Measurements from ENCODE around the gene DOCK1.

DOCK1 gene

GRCh38 chr10:127252818-127253217 is 347.6 kb downstream of the DOCK1 start:
- Histone ChIP-seq H3K9me3 (no peaks in the 10 kb centered on the region), H3K4me1 (no peaks in the 10 kb centered on the region), H3K36me3 (replicated peaks) (no peaks in the 10 kb centered on the region; the same call in 1 of the 2 replicates), H3K4me3 (no peak overlapping the region), H3K27me3 (ENCODE audit: low read depth) (no peaks in the 10 kb centered on the region)
- in situ Hi-C loops (cut with MboI; ENCODE audit: low sequenced_read_pairs) = no loop called here
- DNase-seq (ENCODE audit: low spot score in 2 of 2) = no peak

DNA sequence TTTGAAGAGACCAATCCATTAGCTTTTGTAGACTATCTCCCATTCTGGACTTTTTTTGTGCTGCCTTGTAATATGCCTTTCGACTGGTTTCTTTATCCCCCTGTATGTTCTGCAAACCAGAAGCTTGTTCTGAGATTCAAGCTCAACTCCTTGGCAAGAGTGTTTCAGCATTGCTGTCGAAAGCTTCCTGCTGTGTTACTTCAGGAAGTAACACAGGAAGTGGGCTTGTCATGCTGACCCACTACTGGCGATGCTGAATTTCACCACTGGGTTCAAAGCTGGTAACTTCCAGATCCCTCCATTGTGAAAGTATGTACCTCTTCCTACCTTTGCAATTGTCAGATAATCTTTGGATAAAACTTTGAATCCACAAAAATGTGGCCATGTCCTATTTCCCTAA is 349.0 kb downstream of the DOCK1 start:
- no peaks in the 10 kb centered on the region for H3K9me3 ChIP-seq
- in situ Hi-C loops (cut with MboI; ENCODE audit: low sequenced_read_pairs) = no loop called here
- no peak for DNase-seq (ENCODE audit: low spot score in 2 of 2)
- H3K36me3 ChIP-seq (replicated peaks) = no peaks in the 10 kb centered on the region
- H3K4me1 ChIP-seq = no peaks in the 10 kb centered on the region
- H3K27me3 ChIP-seq (ENCODE audit: low read depth) = no peaks in the 10 kb centered on the region
- H3K4me3 ChIP-seq = no peak overlapping the region

- Histone ChIP-seq H3K27me3 (ENCODE audit: low read depth) (no peaks in the 10 kb centered on the region), H3K4me3 (no peak overlapping the region), H3K36me3 (replicated peaks) (no peaks in the 10 kb centered on the region), H3K4me1 (no peaks in the 10 kb centered on the region), H3K9me3 (no peaks in the 10 kb centered on the region)
- in situ Hi-C loops (cut with MboI; ENCODE audit: low sequenced_read_pairs) = no loop called here
- DNase-seq (ENCODE audit: low spot score in 2 of 2) = no peak
These were observed 352.2 kb downstream of the DOCK1 start for GRCh38 chr10:127257395-127257794.

GRCh38 chr10:127259347-127259746 is 354.1 kb downstream of the DOCK1 start:
- H3K36me3 ChIP-seq (replicated peaks) = no peaks in the 10 kb centered on the region
- no peaks in the 10 kb centered on the region for H3K9me3 ChIP-seq
- H3K4me3 ChIP-seq = no peak overlapping the region
- DNase-seq (ENCODE audit: low spot score in 2 of 2) = no peak
- in situ Hi-C loops (cut with MboI; ENCODE audit: low sequenced_read_pairs) = no loop called here
- H3K4me1 ChIP-seq = no peaks in the 10 kb centered on the region
- H3K27me3 ChIP-seq (ENCODE audit: low read depth) = no peaks in the 10 kb centered on the region

GRCh38 chr10:127262606-127263005 is 357.4 kb downstream of the DOCK1 start:
- no peak overlapping the region for H3K4me3 ChIP-seq
- H3K9me3 ChIP-seq = no peaks in the 10 kb centered on the region
- H3K4me1 ChIP-seq = no peaks in the 10 kb centered on the region
- no peaks in the 10 kb centered on the region for H3K36me3 ChIP-seq (replicated peaks)
- no peak for DNase-seq (ENCODE audit: low spot score in 2 of 2)
- no peaks in the 10 kb centered on the region for H3K27me3 ChIP-seq (ENCODE audit: low read depth)
- in situ Hi-C loops (cut with MboI; ENCODE audit: low sequenced_read_pairs) = no loop called here

GRCh38 chr10:127265288-127265687 is 360.1 kb downstream of the DOCK1 start:
- H3K27me3 ChIP-seq (ENCODE audit: low read depth) = no peaks in the 10 kb centered on the region
- no peaks in the 10 kb centered on the region for H3K36me3 ChIP-seq (replicated peaks)
- H3K9me3 ChIP-seq = no peaks in the 10 kb centered on the region
- no peak for DNase-seq (ENCODE audit: low spot score in 2 of 2)
- no peaks in the 10 kb centered on the region for H3K4me1 ChIP-seq
- in situ Hi-C loops (cut with MboI; ENCODE audit: low sequenced_read_pairs) = no loop called here
- H3K4me3 ChIP-seq = no peak overlapping the region

GRCh38 chr10:127266431-127266830 is 361.2 kb downstream of the DOCK1 start:
- in situ Hi-C loops (cut with MboI; ENCODE audit: low sequenced_read_pairs) = no loop called here
- no peak for DNase-seq (ENCODE audit: low spot score in 2 of 2)
- Histone ChIP-seq H3K4me1 (no peaks in the 10 kb centered on the region), H3K27me3 (ENCODE audit: low read depth) (no peaks in the 10 kb centered on the region), H3K4me3 (no peak overlapping the region), H3K9me3 (no peaks in the 10 kb centered on the region), H3K36me3 (replicated peaks) (no peaks in the 10 kb centered on the region)

- no peaks in the 10 kb centered on the region for H3K36me3 ChIP-seq (replicated peaks)
- H3K27me3 ChIP-seq (ENCODE audit: low read depth) = no peaks in the 10 kb centered on the region
- no peaks in the 10 kb centered on the region for H3K9me3 ChIP-seq
- no peak overlapping the region for H3K4me3 ChIP-seq
- DNase-seq (ENCODE audit: low spot score in 2 of 2) = no peak
- in situ Hi-C loops (cut with MboI; ENCODE audit: low sequenced_read_pairs) = no loop called here
- H3K4me1 ChIP-seq = no peaks in the 10 kb centered on the region
These were observed 362.2 kb downstream of the DOCK1 start for GRCh38 chr10:127267442-127267841.

DNA sequence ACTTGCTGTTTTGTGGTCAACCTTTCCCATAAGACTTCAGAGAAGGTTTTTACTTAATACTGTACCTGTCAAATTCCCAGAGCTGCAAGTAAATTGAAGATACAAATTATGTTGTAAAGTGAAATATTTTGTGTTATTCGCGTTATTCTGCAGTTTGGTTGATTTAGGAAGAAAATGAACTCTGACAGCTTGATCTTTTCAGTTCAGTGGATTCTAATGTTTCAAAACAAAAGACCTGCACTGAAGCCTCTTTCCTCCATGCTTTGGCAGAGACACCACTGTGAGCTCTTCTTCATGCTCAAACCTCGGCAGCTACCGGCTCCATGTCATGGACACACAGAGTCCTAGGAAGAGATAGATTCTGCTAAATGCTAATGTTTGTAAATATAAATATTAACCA is 366.8 kb downstream of the DOCK1 start:
- Histone ChIP-seq H3K36me3 (replicated peaks) (no peaks in the 10 kb centered on the region), H3K4me3 (no peak overlapping the region), H3K27me3 (ENCODE audit: low read depth) (no peaks in the 10 kb centered on the region), H3K9me3 (no peaks in the 10 kb centered on the region), H3K4me1 (no peaks in the 10 kb centered on the region)
- in situ Hi-C loops (cut with MboI; ENCODE audit: low sequenced_read_pairs) = no loop called here
- DNase-seq (ENCODE audit: low spot score in 2 of 2) = no peak

- Histone ChIP-seq H3K36me3 (replicated peaks) (no peaks in the 10 kb centered on the region), H3K4me1 (no peaks in the 10 kb centered on the region), H3K4me3 (no peak overlapping the region), H3K9me3 (no peaks in the 10 kb centered on the region), H3K27me3 (ENCODE audit: low read depth) (no peaks in the 10 kb centered on the region)
- in situ Hi-C loops (cut with MboI; ENCODE audit: low sequenced_read_pairs) = no loop called here
- no peak for DNase-seq (ENCODE audit: low spot score in 2 of 2)
These were observed 370.0 kb downstream of the DOCK1 start for GRCh38 chr10:127275272-127275671.

- in situ Hi-C loops (cut with MboI; ENCODE audit: low sequenced_read_pairs) = no loop called here
- no peak for DNase-seq (ENCODE audit: low spot score in 2 of 2)
- H3K36me3 ChIP-seq (replicated peaks) = no peaks in the 10 kb centered on the region
- H3K9me3 ChIP-seq = no peaks in the 10 kb centered on the region
- H3K4me1 ChIP-seq = no peaks in the 10 kb centered on the region
- no peaks in the 10 kb centered on the region for H3K27me3 ChIP-seq (ENCODE audit: low read depth)
- no peak overlapping the region for H3K4me3 ChIP-seq
These were observed 370.7 kb downstream of the DOCK1 start for GRCh38 chr10:127275793-127276450.

DNA sequence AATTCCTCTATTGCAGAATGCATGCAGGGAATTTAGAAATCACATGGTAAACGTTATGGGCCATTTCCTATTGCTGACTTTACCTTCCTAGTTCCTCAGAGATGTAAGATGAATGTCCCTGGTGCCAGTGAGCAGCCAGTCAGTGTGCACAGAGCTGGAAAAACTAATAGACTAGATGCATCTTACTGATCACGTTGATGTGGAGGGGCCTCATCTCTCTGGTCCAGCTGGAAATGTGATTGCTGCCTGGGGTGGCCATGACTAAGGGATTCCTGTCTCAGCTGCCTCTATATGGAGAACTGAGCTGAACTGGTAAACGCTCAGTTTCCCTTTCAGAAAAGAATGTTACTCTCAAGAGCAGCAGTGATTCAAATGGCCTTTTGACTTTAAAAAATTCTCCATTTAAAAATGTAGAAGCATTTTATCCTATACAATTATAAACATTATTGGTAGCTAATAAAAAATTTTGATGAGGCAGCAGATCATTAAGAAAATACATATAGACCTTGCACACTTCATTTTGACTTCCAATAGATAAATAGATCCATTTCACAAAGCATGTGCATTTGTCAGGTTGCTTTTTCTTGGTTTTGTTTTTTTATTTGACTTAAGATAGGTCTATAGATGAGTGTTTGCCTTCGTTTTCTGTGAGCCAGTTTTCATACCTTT is 371.7 kb downstream of the DOCK1 start:
- H3K4me1 ChIP-seq = no peaks in the 10 kb centered on the region
- H3K9me3 ChIP-seq = no peaks in the 10 kb centered on the region
- H3K27me3 ChIP-seq (ENCODE audit: low read depth) = no peaks in the 10 kb centered on the region
- no peak overlapping the region for H3K4me3 ChIP-seq
- DNase-seq (ENCODE audit: low spot score in 2 of 2) = no peak
- in situ Hi-C loops (cut with MboI; ENCODE audit: low sequenced_read_pairs) = no loop called here
- no peaks in the 10 kb centered on the region for H3K36me3 ChIP-seq (replicated peaks)

DNA sequence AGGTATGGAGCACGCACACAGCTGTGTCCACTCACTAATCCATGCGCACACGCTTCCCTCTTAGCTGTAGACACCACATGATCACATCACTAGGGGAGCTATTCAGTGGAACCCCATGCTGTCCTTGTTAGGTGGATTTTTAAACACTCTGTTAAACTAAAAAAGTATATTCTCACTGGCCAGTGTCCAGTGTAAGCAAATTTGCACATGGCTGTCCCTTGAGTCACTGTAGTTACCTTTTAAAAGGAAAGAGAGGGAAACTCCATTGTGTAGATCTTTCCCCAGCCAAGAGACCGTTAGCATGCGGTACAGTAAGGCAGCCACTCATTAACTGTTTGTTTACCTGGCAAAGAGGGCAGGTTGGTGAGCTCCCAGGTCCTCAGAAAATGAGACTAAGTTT is 372.8 kb downstream of the DOCK1 start:
- Histone ChIP-seq H3K27me3 (ENCODE audit: low read depth) (no peaks in the 10 kb centered on the region), H3K36me3 (replicated peaks) (no peaks in the 10 kb centered on the region), H3K9me3 (no peaks in the 10 kb centered on the region), H3K4me1 (no peaks in the 10 kb centered on the region), H3K4me3 (no peak overlapping the region)
- no peak for DNase-seq (ENCODE audit: low spot score in 2 of 2)
- in situ Hi-C loops (cut with MboI; ENCODE audit: low sequenced_read_pairs) = no loop called here

DNA sequence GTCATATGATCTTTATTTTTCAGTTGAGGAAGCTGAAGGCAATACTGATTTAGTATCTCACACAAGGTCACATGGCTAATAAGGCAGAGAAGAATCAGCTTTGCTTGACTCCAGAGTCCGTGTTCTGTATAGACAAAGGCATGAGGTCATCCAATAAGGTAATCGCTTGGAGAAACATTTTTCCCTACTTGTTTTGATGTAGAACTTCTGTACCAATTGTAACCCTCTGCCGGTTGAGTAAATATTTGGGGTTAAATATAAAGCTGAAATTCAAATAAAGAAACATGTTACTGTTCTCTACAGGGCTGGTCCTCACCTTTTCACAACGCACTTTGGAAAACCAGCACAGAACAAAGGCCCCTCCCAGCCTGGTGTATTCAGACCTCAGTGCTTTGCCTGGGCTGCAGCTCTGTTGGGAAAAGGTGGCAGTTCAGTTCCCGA is 374.1 kb downstream of the DOCK1 start:
- in situ Hi-C loops (cut with MboI; ENCODE audit: low sequenced_read_pairs) = no loop called here
- Histone ChIP-seq H3K4me3 (no peak overlapping the region), H3K36me3 (replicated peaks) (no peaks in the 10 kb centered on the region), H3K4me1 (no peaks in the 10 kb centered on the region), H3K9me3 (no peaks in the 10 kb centered on the region), H3K27me3 (ENCODE audit: low read depth) (no peaks in the 10 kb centered on the region)
- no peak for DNase-seq (ENCODE audit: low spot score in 2 of 2)

GRCh38 chr10:127280446-127280845 is 375.2 kb downstream of the DOCK1 start:
- Histone ChIP-seq H3K4me1 (no peaks in the 10 kb centered on the region), H3K9me3 (no peaks in the 10 kb centered on the region), H3K27me3 (ENCODE audit: low read depth) (no peaks in the 10 kb centered on the region), H3K36me3 (replicated peaks) (no peaks in the 10 kb centered on the region), H3K4me3 (no peak overlapping the region)
- in situ Hi-C loops (cut with MboI; ENCODE audit: low sequenced_read_pairs) = no loop called here
- DNase-seq (ENCODE audit: low spot score in 2 of 2) = no peak

All from HAP-1 (cell line).